ENCODE data around the gene BCO1.

Gene BCO1

DNA sequence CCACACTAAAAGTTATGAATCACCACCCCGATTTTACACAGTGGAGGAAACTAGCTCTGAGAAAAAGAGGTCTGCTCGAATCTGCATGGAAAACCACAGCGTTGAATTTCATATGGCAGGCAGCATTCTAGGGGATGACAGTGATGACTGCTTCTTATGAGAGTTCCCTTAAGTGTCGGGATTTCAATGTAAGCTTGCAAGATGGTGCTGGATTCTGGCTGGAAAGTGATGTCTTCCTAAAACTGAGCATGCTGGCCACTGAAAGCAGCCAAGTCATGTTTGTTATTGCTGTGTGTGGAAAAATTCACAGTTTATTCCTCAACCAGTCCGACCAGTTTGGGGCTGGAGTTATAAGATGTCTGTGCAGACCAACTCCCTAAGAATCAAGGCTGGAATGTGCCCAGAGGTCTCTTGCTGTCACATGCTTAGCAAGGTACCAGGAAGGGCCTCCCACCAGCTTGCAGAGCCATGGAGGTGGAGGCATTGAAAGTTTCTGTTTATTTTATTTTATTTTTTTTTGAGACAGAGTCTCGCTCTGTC is 39.1 kb downstream of the BCO1 start:
- DNase-seq, result no peak

DNA sequence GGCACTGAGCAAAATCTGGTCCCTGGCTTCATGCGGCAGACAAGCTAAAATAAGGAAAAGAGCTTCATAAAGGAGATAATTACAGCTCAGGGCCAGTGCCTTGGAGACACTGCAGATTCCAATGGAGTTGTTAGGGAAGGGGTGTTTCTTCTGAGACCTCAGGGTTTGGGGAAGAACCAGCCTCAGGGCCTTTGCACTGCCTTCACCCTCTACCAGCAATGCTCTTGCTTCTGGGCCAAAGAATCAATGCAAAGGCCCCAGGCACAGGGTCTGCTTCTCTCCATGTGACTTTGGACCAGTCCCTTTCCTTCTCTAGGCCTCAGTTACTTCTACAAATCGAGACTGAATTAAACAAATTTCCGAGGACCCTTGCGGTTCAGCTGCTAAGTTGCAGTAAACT is 40.0 kb downstream of the BCO1 start:
- no peak for DNase-seq

DNA sequence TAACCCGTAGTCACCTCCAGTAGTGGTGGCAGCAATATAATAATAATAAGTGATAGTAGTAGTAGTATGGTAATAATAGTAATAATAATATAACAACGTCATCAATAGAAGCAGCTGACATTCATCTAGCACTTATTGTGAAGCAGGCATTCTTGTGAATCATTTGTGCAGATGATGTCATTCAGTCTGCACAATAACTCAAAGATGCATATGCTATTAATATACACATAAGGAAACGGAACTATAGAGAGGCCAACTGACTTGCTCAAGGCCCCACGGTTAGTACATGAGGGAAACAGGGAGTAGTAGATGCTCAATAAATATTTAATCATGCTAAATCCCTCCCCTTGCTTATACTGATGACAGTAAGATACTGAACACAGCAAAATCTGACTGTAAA is 40.9 kb downstream of the BCO1 start:
- DNase-seq, result no peak

DNA sequence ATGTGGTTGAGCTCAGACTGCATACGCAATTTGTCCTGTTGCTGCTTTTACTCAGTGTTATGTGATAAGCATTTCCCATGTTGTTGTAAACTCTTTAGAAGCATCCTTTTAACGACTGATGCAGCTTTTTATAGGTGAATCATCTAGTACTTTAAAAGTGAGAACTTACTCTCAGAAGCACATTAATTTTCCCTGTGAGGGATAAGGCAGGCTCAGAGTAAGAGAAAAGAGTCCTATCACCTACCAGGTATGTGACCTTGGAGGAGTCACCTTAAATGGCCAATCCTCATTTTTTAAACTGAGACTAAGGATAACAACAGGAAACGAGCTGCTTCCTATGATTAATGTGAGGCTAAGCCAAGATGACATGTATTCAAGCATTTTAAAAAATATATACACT is 41.9 kb downstream of the BCO1 start:
- no peak for DNase-seq

DNA sequence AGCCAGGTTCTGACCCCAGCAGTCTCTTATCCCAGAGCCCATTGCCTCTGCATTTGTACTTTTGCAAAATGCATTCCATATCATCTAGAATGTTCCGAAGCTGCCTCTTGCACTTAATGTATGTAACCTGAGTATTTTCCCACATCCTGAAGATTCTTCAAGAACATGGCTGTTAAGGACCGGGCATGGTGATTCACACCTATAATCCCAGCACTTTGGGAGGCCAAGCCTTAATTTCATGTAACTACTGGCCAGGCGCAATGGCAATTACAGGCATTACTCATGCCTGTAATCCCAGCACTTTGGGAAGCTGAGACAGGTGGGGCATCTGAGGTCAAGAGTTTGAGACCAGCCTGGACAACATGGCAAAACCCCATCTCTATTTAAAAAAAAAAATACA is 44.6 kb downstream of the BCO1 start:
- no peak for DNase-seq

DNA sequence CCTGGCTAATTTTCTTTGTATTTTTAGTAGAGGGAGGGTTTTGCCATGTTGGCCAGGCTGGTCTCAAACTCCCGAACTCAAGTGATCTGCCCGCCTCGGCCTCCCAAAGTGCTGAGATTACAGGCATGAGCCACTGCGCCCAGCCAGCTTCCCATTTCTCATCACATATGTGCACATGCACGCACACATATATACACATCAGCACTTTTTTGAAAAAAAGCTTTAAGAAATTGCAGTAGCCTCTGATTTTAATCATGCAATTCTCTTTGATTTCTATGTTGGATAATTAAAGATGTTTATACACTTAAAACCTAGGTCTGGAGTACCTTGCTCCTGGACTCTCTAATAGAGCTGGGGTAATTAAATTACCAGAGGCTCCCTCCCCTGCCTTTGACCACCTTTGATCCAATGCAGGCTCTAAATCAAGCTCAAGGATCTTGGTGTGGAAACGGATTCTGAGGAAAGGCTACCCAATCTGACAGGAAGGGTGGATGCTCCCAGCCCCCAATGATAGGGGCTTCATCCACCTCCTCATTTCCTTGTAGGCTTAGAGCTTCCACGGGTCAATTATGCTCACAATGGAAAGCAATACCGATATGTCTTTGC is 46.6 kb downstream of the BCO1 start:
- no peak for DNase-seq

DNA sequence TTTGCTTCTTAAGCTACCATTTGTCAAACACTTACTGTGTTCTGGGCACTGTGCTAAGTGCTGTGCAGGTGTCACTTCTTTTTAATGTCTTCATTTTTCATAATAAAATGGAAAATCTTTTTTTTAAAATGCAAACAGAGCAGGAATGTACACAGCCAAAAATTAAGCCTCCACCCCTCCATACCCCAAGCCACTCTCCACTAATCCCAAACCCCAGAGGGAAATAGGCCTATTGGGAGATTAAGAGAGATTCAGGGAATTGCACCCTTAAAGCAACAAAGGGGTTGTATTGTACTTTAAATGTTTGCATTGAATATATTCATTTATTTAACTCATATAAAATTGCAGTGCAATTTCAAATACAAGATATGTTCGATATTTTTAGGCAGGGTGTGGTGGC is 47.7 kb downstream of the BCO1 start:
- no peak for DNase-seq

DNA sequence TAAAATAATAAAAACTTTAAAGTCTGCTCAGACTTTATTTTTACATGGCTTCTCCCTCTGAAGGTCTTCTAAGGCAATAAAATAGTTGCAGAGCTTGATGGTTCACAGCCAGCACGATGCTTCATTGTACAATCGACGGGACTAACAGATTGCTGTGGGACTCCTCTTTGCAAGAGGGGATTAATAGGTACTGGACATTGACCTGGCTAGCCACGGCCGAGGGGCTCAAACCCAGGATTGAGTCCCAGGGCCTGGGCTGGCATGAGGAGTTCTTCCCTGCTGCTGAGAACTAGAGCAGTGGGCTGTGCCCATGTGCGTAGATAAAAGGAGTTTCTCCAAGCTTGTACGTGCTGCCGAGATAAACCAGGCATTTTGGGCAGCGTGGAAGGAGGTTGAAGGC is 52.6 kb downstream of the BCO1 start:
- DNase-seq, result no peak

DNA sequence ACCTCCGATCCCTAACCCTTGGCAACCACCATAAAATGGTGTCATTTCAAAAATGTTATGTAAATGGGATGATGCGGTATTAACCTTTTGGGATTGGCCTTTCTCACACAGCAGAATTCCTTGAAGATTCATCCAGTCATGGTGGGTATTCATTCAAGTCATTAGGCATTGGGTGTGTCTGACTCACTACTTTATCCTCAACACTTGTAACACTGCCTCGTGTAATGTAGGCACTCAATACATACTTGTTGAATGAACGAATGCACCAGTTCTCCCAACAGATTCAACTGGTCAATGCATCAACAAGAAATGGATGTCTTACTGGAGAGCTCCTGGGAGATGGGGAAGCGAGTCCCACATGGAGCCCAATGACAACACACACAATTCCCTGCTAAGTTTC is 54.4 kb downstream of the BCO1 start:
- DNase-seq, result no peak

DNA sequence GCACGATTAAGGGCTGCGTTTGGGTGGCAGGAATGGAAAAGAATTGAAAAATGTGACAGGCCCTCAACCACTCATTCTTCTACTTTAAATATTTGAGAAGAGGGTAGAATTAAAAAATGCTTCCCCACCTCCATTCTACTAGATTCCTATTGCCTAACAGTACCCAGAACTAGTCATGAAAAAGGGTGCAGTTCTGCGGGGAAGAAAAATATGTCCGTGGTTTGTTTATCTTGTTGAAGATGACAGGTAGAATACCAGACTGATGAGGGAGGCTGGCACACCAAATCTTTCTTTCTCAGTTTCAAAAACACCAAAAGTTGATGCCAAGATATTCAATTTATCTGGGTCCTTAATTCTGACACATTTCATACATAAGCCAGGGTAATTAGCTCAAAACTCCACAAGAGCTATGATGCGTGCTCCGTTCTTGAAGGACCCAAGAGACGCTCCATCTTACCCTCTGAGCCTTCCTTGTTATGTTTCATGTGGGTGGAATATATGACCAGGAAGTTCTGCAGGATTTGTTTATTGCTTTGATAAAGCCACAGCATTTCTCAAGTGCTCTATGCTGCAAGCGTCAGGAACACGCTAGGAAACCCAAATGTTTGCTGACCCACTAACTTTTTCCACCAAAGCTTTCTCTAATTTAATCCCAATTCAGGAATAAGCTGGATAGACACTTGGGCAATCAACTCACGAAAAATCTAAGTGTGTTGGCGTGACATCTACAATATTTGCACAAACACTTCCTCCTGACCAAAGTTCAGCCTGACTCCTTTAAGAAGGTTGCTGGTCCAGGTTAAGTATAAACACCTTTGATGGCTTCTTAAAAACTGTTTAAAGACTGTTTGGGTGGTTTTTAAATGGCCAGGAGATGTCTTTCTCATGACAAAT is 55.7 kb downstream of the BCO1 start:
- DNase-seq, result no peak

DNA sequence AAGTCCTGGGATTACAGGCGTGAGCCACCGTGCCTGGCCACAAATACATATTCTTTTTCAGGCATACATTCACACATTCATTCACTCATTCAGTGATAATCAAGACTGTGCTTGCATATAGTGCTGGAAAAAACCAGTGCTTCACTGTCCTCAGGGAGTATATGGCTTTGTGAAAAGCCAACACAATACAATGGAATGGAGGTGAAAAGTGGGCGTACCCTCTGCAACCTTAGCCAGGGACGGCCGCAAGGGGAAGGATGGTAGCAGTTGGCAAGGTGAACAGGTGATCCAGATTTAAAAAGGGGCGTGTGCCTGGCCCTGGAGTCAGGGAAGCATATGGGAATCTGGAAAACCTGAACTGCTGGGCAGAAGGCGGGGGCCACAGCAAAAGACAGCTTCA is 58.1 kb downstream of the BCO1 start:
- no peak for DNase-seq

DNA sequence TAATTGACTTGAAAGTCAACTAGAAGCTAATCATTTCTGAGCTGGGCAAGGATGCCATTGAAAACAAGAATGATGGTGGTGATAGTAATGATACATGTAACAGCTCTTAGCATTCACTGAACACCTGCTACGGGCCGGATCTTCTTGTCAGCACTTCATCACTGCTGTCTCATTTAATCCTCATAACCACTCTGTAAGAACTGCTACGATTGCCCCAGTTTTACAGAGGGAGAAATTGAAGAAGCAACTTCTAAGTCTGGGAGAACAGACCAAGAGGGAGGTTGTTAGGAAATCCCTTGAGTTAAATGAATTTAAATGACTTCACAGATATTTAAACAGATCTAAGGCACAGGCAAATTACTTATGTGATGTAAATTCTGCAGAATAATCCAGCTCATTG is 69.3 kb downstream of the BCO1 start:
- no peak for DNase-seq

DNA sequence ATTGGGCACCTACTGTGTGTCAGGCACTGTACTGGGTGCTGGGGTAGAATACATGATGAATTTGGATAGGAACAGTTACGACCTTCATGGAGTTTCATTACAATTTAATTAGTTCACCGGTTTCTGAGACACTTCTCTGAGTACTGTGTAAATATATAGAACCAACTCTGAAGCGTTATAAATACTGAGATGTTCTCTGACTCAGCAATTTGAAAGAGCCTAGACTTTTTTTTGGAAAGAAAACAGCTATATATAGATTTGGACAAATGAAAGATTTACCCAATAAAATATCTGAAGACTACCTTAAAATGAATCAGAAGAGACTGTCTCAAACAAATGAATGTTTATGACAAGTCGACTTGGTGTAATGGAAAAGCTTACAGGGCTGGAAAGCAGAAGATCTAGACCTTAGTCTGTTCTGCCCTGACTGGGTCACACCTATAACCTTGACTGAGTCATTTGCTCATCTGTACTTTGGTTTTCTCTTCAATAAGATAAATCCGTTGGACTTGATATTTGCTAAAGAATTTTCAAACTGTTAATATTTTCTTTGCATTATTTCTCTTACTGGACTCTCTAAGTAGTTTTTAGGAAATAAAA is 71.7 kb downstream of the BCO1 start:
- no peak for DNase-seq

DNA sequence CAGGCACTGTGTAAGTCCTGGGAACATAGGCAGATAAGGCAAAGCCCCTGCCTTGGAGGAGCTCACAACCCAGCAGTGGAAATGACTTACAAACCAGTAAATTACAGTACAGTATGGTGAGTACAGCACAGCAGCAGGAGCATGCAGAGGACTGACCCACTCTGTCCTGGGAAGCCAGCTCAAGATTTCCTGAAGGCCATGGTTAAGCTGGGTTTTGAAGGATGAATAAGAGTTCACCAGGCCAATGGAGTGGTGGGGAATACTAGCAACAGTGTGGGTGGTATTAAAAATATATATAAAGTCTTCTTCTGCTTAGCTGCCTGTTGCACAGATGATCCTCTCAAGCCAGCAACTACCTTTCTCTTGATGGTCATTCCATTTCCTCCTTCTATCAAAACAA is 73.3 kb downstream of the BCO1 start:
- DNase-seq, result no peak

DNA sequence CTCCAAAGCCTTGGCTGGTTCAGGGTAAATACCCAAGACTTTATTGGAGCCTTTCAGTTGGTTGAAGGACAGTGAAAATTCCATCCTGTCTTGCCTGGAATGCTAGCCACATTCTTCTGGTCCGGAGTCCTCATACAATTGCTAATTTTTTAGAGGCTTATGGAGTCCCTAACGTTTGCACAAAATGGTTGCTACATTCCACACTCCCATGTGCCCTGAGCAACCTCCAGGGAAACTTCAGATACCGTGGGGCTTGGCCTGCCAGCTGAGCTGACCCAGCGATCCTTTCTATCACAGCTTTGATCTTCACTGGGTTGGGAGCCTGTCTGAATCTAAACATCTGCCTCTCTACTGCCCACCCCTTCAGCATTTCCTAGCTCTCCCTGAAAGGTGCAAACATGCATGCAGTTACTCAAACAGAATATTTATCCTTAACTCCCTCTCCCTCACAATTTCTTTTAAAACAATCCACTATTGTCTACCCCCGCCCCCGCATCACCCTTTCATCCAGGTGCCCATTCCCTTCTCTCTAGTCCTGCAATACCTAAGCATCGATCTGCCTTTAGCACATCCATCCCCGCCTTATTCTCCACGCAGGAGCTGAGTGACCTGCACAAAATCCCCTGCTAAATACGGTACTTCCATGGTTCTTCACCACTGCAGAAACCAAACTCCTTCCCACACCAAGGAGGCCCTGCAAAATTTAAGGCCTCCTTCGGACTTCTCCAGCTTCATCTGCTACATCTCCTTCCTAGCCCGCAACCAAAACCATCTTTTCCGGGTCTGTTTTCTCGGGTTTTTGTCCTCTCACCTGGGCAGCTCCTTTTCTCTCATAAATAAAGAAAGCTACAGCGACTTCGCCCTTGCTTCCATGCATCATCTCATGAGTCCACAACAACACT is 75.5 kb downstream of the BCO1 start:
- DNase-seq, result no peak

DNA sequence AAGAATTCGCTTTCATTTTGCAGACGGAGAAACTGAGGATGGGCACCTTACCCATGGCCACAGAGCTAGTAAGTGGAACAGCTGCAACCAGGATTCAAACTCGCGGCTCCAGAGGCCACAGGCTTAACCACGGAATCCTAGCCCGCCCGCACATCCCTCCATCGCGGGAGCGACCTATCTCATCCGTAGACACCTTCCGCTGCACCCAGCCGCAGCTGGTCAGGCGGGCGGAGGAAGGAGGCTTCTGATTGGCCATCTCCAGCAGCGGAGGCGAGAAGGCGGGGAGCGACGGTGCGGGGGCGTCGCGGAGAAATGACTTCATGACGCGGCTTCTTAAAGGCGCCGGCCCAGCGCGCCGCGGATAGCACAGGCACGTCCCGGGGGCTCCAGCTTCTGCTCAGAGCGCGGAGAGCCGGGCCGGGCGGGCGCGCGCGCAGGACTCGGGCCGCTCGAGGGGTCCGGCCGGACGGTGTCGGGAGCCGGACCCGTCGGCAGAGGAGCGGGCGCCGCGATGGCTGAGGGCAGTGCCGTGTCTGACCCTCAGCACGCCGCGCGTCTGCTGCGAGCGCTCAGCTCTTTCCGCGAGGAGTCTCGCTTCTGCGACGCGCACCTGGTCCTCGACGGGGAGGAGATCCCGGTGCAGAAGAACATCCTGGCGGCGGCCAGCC is 76.2 kb downstream of the BCO1 start, which contains the start of gene GAN:
Gene GAN, plus strand, starts transcription at position 360 of the 668 bp plus-strand sequence. Its CDS starts 152 bp downstream, at position 512.
- peak; percentile 93 to 95 for DNase-seq

DNA sequence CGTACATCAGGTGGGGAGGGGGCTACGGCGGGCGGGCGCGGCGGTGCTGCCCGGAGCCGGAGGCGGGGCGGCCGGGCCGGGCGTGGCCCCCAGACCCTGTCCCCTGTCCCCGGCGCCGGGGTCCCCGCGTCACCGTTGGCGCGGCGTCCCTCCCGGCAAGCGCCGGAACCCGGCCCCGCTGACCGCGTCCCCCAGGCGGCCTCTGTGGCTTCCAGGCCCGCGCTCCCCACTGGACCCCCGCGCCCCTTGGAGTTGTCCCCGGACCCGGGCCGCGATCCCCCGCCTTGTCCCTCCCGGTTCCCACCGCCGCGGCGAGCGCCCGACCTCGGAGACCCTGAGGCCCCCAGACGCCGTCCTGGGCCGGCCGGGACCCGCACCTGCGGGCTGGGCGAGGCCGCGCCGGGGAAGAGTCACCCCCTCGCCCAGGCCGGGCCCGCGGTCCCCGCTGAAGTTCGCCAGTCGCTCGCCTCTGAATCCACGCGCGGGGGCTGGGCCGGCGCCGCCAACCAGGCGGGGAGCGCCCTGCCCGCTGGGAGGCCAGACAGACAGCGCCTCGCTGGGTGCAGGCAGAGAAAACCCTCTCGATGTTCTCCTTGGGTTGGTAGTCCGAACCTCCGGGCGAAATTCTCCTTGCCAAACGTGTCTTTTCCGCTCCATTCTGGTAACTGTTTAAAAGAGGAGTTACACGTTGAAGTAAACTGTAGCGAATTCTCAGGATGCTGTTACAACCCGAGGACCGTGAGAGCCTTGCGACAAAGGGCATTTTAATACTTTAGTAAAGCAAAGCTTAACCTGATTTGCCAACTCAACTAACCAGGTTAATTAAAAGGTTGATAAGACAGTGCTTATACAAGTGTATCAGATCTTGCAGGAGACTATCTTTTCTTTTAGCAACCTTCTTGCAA is 77.0 kb downstream of the BCO1 start:
- DNase-seq, result peak; percentile 56 to 64

DNA sequence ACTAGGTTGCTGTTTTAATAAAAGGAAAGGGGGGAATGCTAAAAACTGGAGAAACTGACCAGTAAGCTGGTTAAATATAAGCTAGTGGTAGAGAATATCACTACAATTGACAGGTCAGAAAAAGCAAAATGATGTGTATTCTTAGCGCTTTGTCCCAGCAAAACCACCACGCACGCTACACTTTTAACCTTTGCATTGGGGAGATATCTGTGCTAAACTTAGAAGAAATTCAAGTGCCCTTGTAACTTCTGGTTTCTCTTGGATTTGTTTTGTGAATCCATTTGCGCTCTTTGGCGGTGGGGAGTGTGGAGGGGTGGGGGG is 77.6 kb downstream of the BCO1 start:
- DNase-seq, result no peak

DNA sequence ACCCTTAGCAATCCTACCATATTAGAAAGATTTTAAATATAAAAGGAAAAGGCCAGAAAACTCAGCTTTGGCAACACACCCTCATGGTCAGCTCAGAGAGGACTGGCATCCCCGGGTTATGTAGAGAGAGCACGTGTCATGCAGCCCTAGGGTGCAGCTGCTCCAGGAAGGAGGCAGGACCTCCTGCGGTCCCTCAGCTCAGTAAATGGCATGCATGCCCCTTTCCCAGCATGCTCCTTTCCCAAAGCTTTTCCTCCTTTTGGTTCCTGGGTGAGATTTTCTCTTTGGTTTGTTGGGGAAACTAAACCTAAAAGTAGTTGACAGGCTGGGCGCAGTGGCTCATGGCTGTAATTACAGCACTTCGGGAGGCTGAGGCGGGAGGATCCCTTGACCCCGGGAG is 80.2 kb downstream of the BCO1 start:
- no peak for DNase-seq

DNA sequence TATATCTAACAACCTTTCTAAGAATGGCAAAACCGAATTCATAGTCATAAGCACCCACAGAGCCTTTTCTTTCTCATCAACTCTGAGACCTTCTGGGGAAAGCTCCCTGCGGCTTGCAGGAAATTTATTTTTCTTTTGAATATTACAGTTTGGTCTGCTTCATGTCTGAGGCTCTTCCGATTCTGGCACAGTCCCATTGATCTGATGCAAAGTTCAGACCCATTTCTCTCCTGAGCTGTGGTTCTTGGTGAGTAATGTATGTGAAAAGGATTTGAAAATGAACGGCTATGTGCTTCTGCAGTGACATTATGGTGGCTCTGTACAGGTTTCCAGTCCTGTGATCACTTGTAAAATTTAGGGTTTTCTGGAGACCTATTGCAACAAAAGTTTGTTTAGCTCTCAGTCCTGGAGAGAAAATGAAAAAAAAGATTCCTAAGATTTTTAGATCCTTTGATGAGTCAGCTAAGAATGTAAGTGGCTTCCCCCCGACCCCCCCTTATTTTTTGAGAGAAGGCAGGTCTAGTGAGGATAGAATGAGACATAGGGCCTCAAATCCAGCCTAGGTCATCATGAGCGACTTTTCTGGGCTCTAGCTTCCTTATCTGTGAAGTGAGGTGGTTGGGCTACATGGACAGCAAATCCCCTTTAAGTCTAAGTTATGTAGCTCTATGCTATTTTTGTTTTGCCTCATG is 80.9 kb downstream of the BCO1 start:
- DNase-seq, result no peak

DNA sequence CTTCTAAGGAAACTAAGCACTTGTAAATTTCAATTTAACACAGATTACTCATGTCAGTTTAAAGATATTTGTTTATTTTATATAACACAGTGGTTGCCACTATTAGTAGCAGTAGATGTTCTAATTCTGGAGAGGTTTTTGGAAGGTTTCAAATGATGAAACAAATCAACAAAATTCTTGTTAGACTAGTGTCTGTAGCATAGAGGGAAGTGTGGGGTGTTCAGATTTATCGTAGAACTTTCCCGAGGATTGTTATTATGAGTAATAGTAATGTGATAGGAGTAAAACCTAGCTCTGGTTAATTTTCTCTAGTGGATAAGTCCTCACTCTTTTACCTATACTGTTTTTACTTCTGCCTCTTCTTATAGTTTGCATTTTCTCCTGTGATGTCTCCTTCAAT is 82.5 kb downstream of the BCO1 start:
- DNase-seq, result no peak

Data from stimulated activated CD4-positive, alpha-beta T cell treated with anti-CD3 and anti-CD28 coated beads, Interleukin-2, amount 100 ng/mL, for 24 hours (primary cell).